NCI-H1694 treated with DMSO at 0.1 percent for 48 hours (cell line): ENCODE measurements around the gene CAPN3.

Source experiments
- DNase-seq: peaks from one replicate; lab custom pipeline; 2025; lab: John Stamatoyannopoulos, UW

The CAPN3 gene

DNA sequence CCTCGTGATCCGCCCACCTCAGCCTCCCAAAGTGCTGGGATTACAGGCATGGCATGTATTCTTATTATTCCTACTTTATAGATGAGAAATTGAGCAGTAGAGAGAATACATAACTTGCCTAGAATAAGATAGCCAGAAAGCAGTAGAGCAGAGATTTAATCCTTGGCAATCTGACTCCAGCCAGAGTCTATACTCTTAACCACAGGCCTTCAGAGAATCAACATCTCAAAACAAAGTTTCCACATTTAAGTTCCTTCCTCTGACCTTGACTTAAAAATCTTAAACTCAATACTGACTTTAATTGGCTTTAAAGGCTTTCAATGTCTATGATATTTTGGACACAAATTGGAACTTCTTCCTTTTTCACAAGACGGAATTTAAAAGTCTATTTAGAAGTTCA is 94.5 kb downstream of the CAPN3 start:
- no peak for DNase-seq

DNA sequence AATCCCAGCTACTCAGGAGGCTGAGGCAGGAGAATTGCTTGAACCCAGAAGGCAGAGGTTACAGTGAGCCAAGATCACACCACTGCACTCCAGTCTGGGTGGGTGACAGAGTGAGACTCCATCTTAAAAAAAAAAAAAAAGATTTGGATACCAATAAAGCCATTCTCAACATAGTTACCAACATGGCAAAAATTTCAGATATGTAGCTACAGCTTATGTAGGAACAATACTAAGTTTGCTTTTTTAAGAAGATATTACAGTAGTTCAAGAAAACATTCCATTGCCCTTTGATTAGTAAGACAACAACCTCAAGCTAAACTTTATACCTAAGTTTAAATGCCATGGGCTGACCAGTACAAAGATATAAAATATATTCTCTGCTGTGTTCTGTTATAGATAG is 97.2 kb downstream of the CAPN3 start:
- DNase-seq, result no peak

DNA sequence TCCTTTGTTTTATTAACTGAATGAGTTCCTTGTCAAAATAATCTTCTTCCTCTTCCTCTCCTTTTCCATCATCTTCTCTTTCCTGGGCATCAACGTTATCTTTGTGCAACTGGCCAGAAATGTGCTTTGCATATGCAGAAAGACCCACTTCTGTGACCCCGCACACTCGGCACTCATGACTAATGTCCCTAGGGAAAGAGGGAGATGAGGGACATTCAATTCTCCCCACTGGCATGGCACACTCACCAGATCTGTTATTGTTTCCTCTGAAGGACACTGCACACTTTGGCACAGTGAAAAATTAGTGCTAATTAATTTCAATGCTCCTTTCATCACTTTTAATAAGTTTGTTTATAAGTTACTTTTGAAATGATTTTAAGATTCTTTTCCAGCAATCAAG is 97.7 kb downstream of the CAPN3 start:
- DNase-seq, result no peak

DNA sequence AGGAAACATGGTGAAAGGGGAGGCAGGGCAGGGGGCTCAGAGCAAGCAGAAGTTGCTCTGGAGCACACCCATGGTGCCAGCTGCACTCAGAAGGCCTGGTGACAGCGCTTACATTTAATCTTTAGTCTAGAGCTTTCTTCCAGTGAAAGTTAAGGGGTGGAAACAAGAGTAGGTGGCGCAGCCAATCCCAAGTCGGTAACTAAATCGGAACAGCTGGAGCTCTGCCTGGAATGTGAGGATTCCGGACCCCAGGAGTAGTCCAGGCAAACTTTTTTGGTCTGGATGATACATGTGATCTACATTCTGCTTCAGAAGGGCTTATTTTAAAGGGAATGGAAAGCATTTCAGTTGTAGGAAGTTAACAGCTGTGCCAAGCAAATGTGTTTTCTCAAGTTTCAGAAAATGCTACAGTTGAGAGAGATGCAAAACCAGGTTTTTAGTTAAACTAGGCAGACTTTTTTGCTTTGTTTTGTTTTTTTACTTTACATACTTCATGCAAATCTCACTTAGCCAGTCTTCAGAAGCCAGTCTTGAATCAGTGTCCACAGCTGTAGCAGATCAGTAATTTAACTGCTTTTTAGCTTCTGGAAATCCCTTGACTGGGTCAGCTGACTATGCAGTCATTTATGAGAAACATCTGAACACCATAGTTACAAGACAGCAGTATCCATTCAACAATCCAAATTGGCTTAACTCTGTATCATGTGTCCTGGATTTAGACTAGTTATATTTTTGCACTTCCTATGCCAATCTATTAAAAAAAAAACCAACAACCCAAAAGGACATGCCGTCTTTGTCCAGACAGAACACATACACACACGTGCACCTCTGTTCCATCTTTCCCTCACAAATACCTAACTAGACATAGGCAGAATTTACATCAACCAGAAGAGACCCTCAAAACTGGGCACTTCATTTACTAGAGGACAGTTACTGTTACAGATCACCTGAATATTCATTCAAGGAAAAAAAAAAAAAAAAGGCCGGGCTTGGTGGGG is 98.4 kb downstream of the CAPN3 start:
- DNase-seq, result no peak

DNA sequence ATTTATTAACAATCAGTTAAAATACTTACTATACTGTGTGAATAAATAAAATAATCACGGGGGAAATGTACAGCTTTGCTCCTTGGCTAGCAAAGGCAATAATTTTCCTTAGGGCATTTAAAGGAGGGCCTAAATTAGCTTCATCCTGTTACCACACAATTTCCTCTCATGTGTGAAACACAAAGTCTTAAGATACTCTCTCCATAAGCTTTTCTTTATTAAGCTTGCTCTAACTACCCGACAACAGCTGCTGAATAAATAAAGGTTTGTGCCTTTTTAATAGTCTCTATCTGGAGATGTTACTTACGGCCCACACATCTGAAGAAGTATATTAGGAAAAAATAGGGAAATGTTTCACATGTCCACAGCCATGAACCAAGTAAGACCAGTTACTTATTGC is 102.0 kb downstream of the CAPN3 start:
- DNase-seq, result no peak
